ENCODE measurements around the gene CEACAM21. TPM values are rescaled to one million over a fixed set of nuclear protein-coding genes. Genes with fewer than 3 reads are reported as not detected.

The CEACAM21 gene
- total RNA-seq, 2 experiments from 2014 or later, result 41.8 to 49.4 TPM

- H3K4me3 Mint-ChIP-seq, result no peak overlapping the region
- no peak for DNase-seq
- peaks cover 2% of the 10 kb centered on the region for H3K4me1 Mint-ChIP-seq (ENCODE audit: low read depth)
- ATAC-seq, result no peak
- no peaks in the 10 kb centered on the region for H3K36me3 Mint-ChIP-seq (ENCODE audit: low read depth)
- POLR2A ChIA-PET, result no interaction called here
- CTCF ChIA-PET, result interaction anchor here (1.3 to 1.6 kb wide), 2 partner anchors 40 to 153 kb away, joined by 4 to 5 read pairs; no protein-coding TSS in a partner anchor
- no peak overlapping the region for H3K27ac Mint-ChIP-seq
- H3K27me3 Mint-ChIP-seq (ENCODE audit: low read depth), result peaks cover 10% of the 10 kb centered on the region
- H3K9me3 Mint-ChIP-seq (ENCODE audit: insufficient read depth), result no peaks in the 10 kb centered on the region
Observed at GRCh38 chr19:41601771-41602170, 25.8 kb downstream of the CEACAM21 start.

- Mint-ChIP-seq H3K4me1 (ENCODE audit: low read depth) (no peaks in the 10 kb centered on the region), H3K27me3 (ENCODE audit: low read depth) (peaks cover 17% of the 10 kb centered on the region), H3K4me3 (no peak overlapping the region), H3K27ac (no peak overlapping the region), H3K9me3 (ENCODE audit: insufficient read depth) (no peaks in the 10 kb centered on the region), H3K36me3 (ENCODE audit: low read depth) (no peaks in the 10 kb centered on the region)
- DNase-seq, result no peak
- ATAC-seq, result no peak
- ChIA-PET CTCF (interaction anchor here (1.2 to 1.7 kb wide), 4 partner anchors 9 to 149 kb away, joined by 4 to 5 read pairs (median 4); no protein-coding TSS in a partner anchor), POLR2A (no interaction called here)
Observed at GRCh38 chr19:41604831-41605230, 28.9 kb downstream of the CEACAM21 start.

GRCh38 chr19:41606215-41606837 is 30.4 kb downstream of the CEACAM21 start:
- Mint-ChIP-seq H3K27ac (no peak overlapping the region), H3K4me3 (no peak overlapping the region), H3K4me1 (ENCODE audit: low read depth) (no peaks in the 10 kb centered on the region), H3K27me3 (ENCODE audit: low read depth) (peaks cover 26% of the 10 kb centered on the region), H3K36me3 (ENCODE audit: low read depth) (no peaks in the 10 kb centered on the region), H3K9me3 (ENCODE audit: insufficient read depth) (no peaks in the 10 kb centered on the region)
- DNase-seq, result no peak
- POLR2A ChIA-PET, result no interaction called here
- CTCF ChIA-PET, result interaction anchor here (1.4 to 1.5 kb wide), 2 partner anchors 9 to 10 kb away, joined by 4 read pairs; no protein-coding TSS in a partner anchor
- ATAC-seq, result no peak

GRCh38 chr19:41607668-41608067 is 31.7 kb downstream of the CEACAM21 start:
- ChIA-PET CTCF (no interaction called here), POLR2A (no interaction called here)
- DNase-seq, result no peak
- no peak overlapping the region for H3K4me3 Mint-ChIP-seq
- no peak overlapping the region for H3K27ac Mint-ChIP-seq
- H3K27me3 Mint-ChIP-seq (ENCODE audit: low read depth), result peaks cover 28% of the 10 kb centered on the region
- no peaks in the 10 kb centered on the region for H3K4me1 Mint-ChIP-seq (ENCODE audit: low read depth)
- ATAC-seq, result no peak
- H3K36me3 Mint-ChIP-seq (ENCODE audit: low read depth), result no peaks in the 10 kb centered on the region
- H3K9me3 Mint-ChIP-seq (ENCODE audit: insufficient read depth), result no peaks in the 10 kb centered on the region

- ChIA-PET POLR2A (no interaction called here), CTCF (no interaction called here)
- ATAC-seq, result no peak
- H3K27me3 Mint-ChIP-seq (ENCODE audit: low read depth), result peaks cover 28% of the 10 kb centered on the region
- H3K9me3 Mint-ChIP-seq (ENCODE audit: insufficient read depth), result no peaks in the 10 kb centered on the region
- no peak overlapping the region for H3K4me3 Mint-ChIP-seq
- no peaks in the 10 kb centered on the region for H3K4me1 Mint-ChIP-seq (ENCODE audit: low read depth)
- H3K36me3 Mint-ChIP-seq (ENCODE audit: low read depth), result no peaks in the 10 kb centered on the region
- no peak overlapping the region for H3K27ac Mint-ChIP-seq
- no peak for DNase-seq
Observed at GRCh38 chr19:41610789-41611188, 34.8 kb downstream of the CEACAM21 start.

- H3K9me3 Mint-ChIP-seq (ENCODE audit: insufficient read depth), result no peaks in the 10 kb centered on the region
- POLR2A ChIA-PET, result no interaction called here
- DNase-seq (no peak), ATAC-seq (no peak)
- CTCF ChIA-PET, result no interaction called here
- H3K27me3 Mint-ChIP-seq (ENCODE audit: low read depth), result peaks cover 24% of the 10 kb centered on the region
- H3K36me3 Mint-ChIP-seq (ENCODE audit: low read depth), result no peaks in the 10 kb centered on the region
- H3K27ac Mint-ChIP-seq, result no peak overlapping the region
- H3K4me1 Mint-ChIP-seq (ENCODE audit: low read depth), result no peaks in the 10 kb centered on the region
- no peak overlapping the region for H3K4me3 Mint-ChIP-seq
Observed at GRCh38 chr19:41612483-41612882, 36.5 kb downstream of the CEACAM21 start.

- H3K4me1 Mint-ChIP-seq (ENCODE audit: low read depth), result no peaks in the 10 kb centered on the region
- H3K27me3 Mint-ChIP-seq (ENCODE audit: low read depth), result peaks cover 9% of the 10 kb centered on the region
- no peaks in the 10 kb centered on the region for H3K9me3 Mint-ChIP-seq (ENCODE audit: insufficient read depth)
- H3K4me3 Mint-ChIP-seq, result no peak overlapping the region
- no peaks in the 10 kb centered on the region for H3K36me3 Mint-ChIP-seq (ENCODE audit: low read depth)
- ATAC-seq, result no peak
- no peak for DNase-seq
- no peak overlapping the region for H3K27ac Mint-ChIP-seq
- POLR2A ChIA-PET, result no interaction called here
- CTCF ChIA-PET, result interaction anchor here (1.3 kb wide), 1 partner anchor 27 kb away, joined by 3 read pairs; no protein-coding TSS in a partner anchor
Observed at GRCh38 chr19:41615207-41615606, 39.2 kb downstream of the CEACAM21 start.

GRCh38 chr19:41616792-41617621 is 41.0 kb downstream of the CEACAM21 start:
- ChIA-PET CTCF (interaction anchor here (0.7 to 1.3 kb wide), 2 partner anchors 20 to 25 kb away, joined by 3 read pairs; no protein-coding TSS in a partner anchor), POLR2A (no interaction called here)
- Mint-ChIP-seq H3K9me3 (ENCODE audit: insufficient read depth) (no peaks in the 10 kb centered on the region), H3K4me1 (ENCODE audit: low read depth) (no peaks in the 10 kb centered on the region), H3K27ac (no peak overlapping the region), H3K36me3 (ENCODE audit: low read depth) (no peaks in the 10 kb centered on the region), H3K27me3 (ENCODE audit: low read depth) (no peaks in the 10 kb centered on the region), H3K4me3 (no peak overlapping the region)
- DNase-seq, result peak; percentile 26
- ATAC-seq, result no peak

GRCh38 chr19:41617941-41618730 is 42.2 kb downstream of the CEACAM21 start:
- DNase-seq (no peak), ATAC-seq (no peak)
- Mint-ChIP-seq H3K9me3 (ENCODE audit: insufficient read depth) (no peaks in the 10 kb centered on the region), H3K27ac (no peak overlapping the region), H3K4me3 (no peak overlapping the region), H3K36me3 (ENCODE audit: low read depth) (no peaks in the 10 kb centered on the region), H3K4me1 (ENCODE audit: low read depth) (no peaks in the 10 kb centered on the region), H3K27me3 (ENCODE audit: low read depth) (no peaks in the 10 kb centered on the region)
- POLR2A ChIA-PET, result interaction anchor here (0.6 kb wide), 1 partner anchor 132 kb away, joined by 3 read pairs; no protein-coding TSS in a partner anchor
- CTCF ChIA-PET, result interaction anchor here (0.7 kb wide), 1 partner anchor 21 kb away, joined by 3 read pairs; no protein-coding TSS in a partner anchor

- H3K9me3 Mint-ChIP-seq (ENCODE audit: insufficient read depth), result no peaks in the 10 kb centered on the region
- H3K27me3 Mint-ChIP-seq (ENCODE audit: low read depth), result no peaks in the 10 kb centered on the region
- H3K36me3 Mint-ChIP-seq (ENCODE audit: low read depth), result no peaks in the 10 kb centered on the region
- POLR2A ChIA-PET, result no interaction called here
- ATAC-seq (no peak), DNase-seq (no peak)
- H3K4me1 Mint-ChIP-seq (ENCODE audit: low read depth), result no peaks in the 10 kb centered on the region
- H3K4me3 Mint-ChIP-seq, result no peak overlapping the region
- CTCF ChIA-PET, result no interaction called here
- H3K27ac Mint-ChIP-seq, result no peak overlapping the region
Observed at GRCh38 chr19:41619018-41619556, 43.1 kb downstream of the CEACAM21 start.

GRCh38 chr19:41620171-41620570 is 44.2 kb downstream of the CEACAM21 start:
- H3K4me3 Mint-ChIP-seq, result no peak overlapping the region
- CTCF ChIA-PET, result no interaction called here
- DNase-seq, result no peak
- H3K36me3 Mint-ChIP-seq (ENCODE audit: low read depth), result no peaks in the 10 kb centered on the region
- POLR2A ChIA-PET, result no interaction called here
- H3K4me1 Mint-ChIP-seq (ENCODE audit: low read depth), result no peaks in the 10 kb centered on the region
- H3K27me3 Mint-ChIP-seq (ENCODE audit: low read depth), result no peaks in the 10 kb centered on the region
- H3K9me3 Mint-ChIP-seq (ENCODE audit: insufficient read depth), result no peaks in the 10 kb centered on the region
- ATAC-seq, result no peak
- no peak overlapping the region for H3K27ac Mint-ChIP-seq
